ENCODE measurements around the gene FOXD1.
"Not testable (repeated sequence)": the region's sequence is repeated elsewhere in the genome, so short reads cannot be mapped to it uniquely, and the experiment has no call there.

The FOXD1 gene

GRCh38 chr5:73448463-73449136 lies at the start of gene FOXD1:
TSS of gene FOXD1 (minus strand) at chr5:73448777. CDS start at chr5:73448362, 415 bp downstream.
- peak; percentile 90 for DNase-seq

- peak; percentile 51 for DNase-seq
These were observed 49.0 kb upstream of the FOXD1 start for GRCh38 chr5:73497497-73498056.

GRCh38 chr5:73496984-73497457 lies 48.4 kb upstream of the FOXD1 start:
- DNase-seq, result peak; percentile 88

GRCh38 chr5:73495772-73496335 lies 47.3 kb upstream of the FOXD1 start:
- no peak for DNase-seq

GRCh38 chr5:73494721-73495120 lies 46.1 kb upstream of the FOXD1 start:
- DNase-seq, result no peak

GRCh38 chr5:73493421-73493820 lies 44.8 kb upstream of the FOXD1 start:
- no peak for DNase-seq

- no peak for DNase-seq
These were observed 42.6 kb upstream of the FOXD1 start for GRCh38 chr5:73491155-73491554.

GRCh38 chr5:73490088-73490487 lies 41.5 kb upstream of the FOXD1 start:
- no peak for DNase-seq

GRCh38 chr5:73488806-73489205 lies 40.2 kb upstream of the FOXD1 start:
- no peak for DNase-seq

- DNase-seq, result no peak
These were observed 39.2 kb upstream of the FOXD1 start for GRCh38 chr5:73487815-73488214.

GRCh38 chr5:73487257-73487656 lies 38.7 kb upstream of the FOXD1 start:
- not testable (repeated sequence) for DNase-seq

- no peak for DNase-seq
These were observed 37.7 kb upstream of the FOXD1 start for GRCh38 chr5:73486119-73486899.

GRCh38 chr5:73485715-73486114 lies 37.1 kb upstream of the FOXD1 start:
- DNase-seq, result no peak

GRCh38 chr5:73484511-73484910 lies 35.9 kb upstream of the FOXD1 start:
- peak; percentile 9 for DNase-seq

GRCh38 chr5:73483676-73484075 lies 35.1 kb upstream of the FOXD1 start:
- DNase-seq, result no peak

GRCh38 chr5:73482383-73483136 lies 34.0 kb upstream of the FOXD1 start:
- DNase-seq, result no peak

- DNase-seq, result no peak
These were observed 31.9 kb upstream of the FOXD1 start for GRCh38 chr5:73480500-73480899.

- DNase-seq, result no peak
These were observed 23.5 kb upstream of the FOXD1 start for GRCh38 chr5:73472116-73472515.

GRCh38 chr5:73471654-73472053 lies 23.1 kb upstream of the FOXD1 start:
- DNase-seq, result no peak

GRCh38 chr5:73469878-73470277 lies 21.3 kb upstream of the FOXD1 start:
- no peak for DNase-seq

- not testable (repeated sequence) for DNase-seq
These were observed 20.1 kb upstream of the FOXD1 start for GRCh38 chr5:73468638-73469037.

- no peak for DNase-seq
These were observed 15.6 kb upstream of the FOXD1 start for GRCh38 chr5:73464016-73464745.

All from NCI-H69 (cell line).